ENCODE measurements around the gene LPP. TPM values are rescaled to one million over a fixed set of nuclear protein-coding genes. Genes with fewer than 3 reads are reported as not detected.

LPP gene
- total RNA-seq, 4 donors from 2014 or later: 207 to 592 (median 406) TPM

DNA sequence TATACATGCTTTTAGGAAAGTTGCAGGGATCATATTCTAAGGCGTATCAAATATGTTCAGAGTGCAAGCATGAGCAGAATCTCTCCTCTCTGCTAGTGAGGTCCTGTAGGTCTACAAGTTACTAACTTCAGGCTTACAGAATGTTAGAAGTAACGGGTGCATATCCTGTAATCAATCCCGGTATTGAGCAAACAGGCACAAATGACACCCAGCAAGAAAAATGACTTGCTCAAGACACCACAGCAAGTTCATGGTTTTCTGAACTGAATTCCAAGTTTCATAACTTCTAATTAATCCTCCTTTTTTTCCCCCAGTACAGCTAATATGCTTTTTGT lies 663.9 kb downstream of the LPP start:
- WGBS, 2 donors (ENCODE audit: low coverage in 1 of 2): 67 to 72% methylated on average over 2 to 3 of the region's 3 CpGs
- no peak overlapping the region for H3K27ac ChIP-seq
- DNase-seq: no peak
- TF ChIP-seq EP300 (IDR thresholded peaks at IDR 0.05; ENCODE audit: low read depth): no peak
- TF ChIP-seq POLR2A (IDR thresholded peaks at IDR 0.05): no peak
- no peak for TF ChIP-seq POLR2AphosphoS5 (IDR thresholded peaks at IDR 0.05)
- TF ChIP-seq, protein P1, sequence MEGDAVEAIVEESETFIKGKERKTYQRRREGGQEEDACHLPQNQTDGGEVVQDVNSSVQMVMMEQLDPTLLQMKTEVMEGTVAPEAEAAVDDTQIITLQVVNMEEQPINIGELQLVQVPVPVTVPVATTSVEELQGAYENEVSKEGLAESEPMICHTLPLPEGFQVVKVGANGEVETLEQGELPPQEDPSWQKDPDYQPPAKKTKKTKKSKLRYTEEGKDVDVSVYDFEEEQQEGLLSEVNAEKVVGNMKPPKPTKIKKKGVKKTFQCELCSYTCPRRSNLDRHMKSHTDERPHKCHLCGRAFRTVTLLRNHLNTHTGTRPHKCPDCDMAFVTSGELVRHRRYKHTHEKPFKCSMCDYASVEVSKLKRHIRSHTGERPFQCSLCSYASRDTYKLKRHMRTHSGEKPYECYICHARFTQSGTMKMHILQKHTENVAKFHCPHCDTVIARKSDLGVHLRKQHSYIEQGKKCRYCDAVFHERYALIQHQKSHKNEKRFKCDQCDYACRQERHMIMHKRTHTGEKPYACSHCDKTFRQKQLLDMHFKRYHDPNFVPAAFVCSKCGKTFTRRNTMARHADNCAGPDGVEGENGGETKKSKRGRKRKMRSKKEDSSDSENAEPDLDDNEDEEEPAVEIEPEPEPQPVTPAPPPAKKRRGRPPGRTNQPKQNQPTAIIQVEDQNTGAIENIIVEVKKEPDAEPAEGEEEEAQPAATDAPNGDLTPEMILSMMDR (IDR thresholded peaks at IDR 0.05): no peak
- in situ Hi-C loops (cut with MboI; ENCODE audit: low pct_ligation_motif_present in 1 of 4, low pct_unique_long_range_greater_than_20kb in 1 of 4, low sequenced_read_pairs in 3 of 4): no loop called here
- no peaks in the 10 kb centered on the region for H3K27me3 ChIP-seq
- H3K36me3 ChIP-seq: no peaks in the 10 kb centered on the region
- H3K9me3 ChIP-seq: no peaks in the 10 kb centered on the region
- intact Hi-C loops (cut with DNase I; ENCODE audit: low total_unique reads): no loop called here
- peaks cover 3 to 28% (median 17%) of the 10 kb centered on the region in 4 donors for H3K4me1 ChIP-seq
- no peak overlapping the region for H3K4me3 ChIP-seq

DNA sequence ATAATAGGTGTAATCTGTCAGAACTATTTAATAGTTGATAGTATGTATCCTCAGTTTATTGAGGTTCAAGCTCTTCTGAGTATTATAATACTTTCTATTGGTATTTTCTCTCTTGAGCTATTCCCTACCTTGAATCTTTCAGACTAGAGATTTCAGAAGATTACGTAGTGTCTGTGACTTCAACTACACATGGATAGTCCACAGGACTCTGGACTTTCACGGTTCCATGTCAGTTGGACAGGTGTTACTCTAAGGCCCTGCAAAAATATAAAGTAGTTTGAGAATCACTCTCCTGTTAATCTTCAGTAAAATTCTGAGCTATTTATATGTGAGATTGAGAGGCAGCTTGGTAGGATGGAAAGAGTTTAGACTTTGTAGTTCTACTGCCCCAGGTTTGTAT lies 664.3 kb downstream of the LPP start:
- H3K4me3 ChIP-seq: no peak overlapping the region
- H3K27me3 ChIP-seq: no peaks in the 10 kb centered on the region
- WGBS, 2 donors (ENCODE audit: low coverage in 1 of 2): 91 to 96% methylated on average over 2 of the region's 2 CpGs
- no peak overlapping the region for H3K27ac ChIP-seq
- H3K4me1 ChIP-seq: peaks cover 3 to 31% (median 19%) of the 10 kb centered on the region in 4 donors
- H3K36me3 ChIP-seq: no peaks in the 10 kb centered on the region
- no peaks in the 10 kb centered on the region for H3K9me3 ChIP-seq
- intact Hi-C loops (cut with DNase I; ENCODE audit: low total_unique reads): no loop called here
- no peak for DNase-seq
- TF ChIP-seq EP300 (IDR thresholded peaks at IDR 0.05; ENCODE audit: low read depth) (no peak), POLR2A (IDR thresholded peaks at IDR 0.05) (no peak), POLR2AphosphoS5 (IDR thresholded peaks at IDR 0.05) (no peak)
- in situ Hi-C loops (cut with MboI; ENCODE audit: low pct_ligation_motif_present in 1 of 4, low pct_unique_long_range_greater_than_20kb in 1 of 4, low sequenced_read_pairs in 3 of 4): no loop called here

DNA sequence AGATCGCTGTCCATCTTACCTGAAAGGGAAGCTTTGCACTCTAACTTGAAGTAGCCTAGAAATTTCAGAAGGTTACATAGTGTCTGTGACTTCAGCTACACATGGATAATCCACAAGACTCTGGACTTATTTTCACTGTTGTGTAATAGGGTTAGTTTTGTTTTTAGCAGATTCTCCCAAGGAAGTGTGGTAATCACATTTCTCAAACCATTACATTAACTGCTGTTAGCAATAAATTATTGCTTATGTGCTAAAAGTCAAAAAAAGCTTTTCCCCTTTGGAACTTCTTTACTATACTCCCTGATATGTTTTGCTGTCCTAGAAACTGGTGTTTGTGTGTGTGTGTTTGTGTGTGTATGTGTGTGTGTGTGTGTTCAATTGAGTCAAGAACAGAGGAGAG lies 666.0 kb downstream of the LPP start:
- TF ChIP-seq, protein P1 (IDR thresholded peaks at IDR 0.05): no peak
- TF ChIP-seq POLR2AphosphoS5 (IDR thresholded peaks at IDR 0.05) (peak in 1 of 3 donors; percentile 27), POLR2A (IDR thresholded peaks at IDR 0.05) (no peak)
- DNase-seq: no peak
- in situ Hi-C loops (cut with MboI; ENCODE audit: low pct_ligation_motif_present in 1 of 4, low pct_unique_long_range_greater_than_20kb in 1 of 4, low sequenced_read_pairs in 3 of 4): no loop called here

DNA sequence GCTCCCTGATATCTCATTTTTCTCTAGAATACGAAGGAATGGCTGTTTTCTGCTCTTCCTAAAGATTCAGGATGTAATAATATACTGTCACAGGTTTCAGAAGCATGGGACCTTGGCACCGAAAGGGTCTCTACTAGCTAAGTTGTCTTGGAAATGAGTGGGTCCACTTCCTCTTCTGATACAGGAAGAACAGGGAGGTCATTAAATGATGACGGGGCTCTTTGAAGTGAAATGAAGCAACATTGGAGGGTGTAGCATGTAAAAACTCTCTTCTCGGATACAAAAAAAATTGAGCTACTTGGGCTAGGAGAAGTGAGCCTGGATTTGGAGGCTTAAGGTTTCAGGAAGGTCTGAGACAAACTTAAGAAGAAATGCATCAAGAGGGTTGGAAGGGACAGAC lies 668.0 kb downstream of the LPP start:
- Histone ChIP-seq H3K27me3 (no peaks in the 10 kb centered on the region), H3K4me3 (no peak overlapping the region), H3K36me3 (no peaks in the 10 kb centered on the region), H3K27ac (no peak overlapping the region), H3K9me3 (no peaks in the 10 kb centered on the region), H3K4me1 (peaks cover 2 to 31% (median 18%) of the 10 kb centered on the region in 4 donors)
- in situ Hi-C loops (cut with MboI; ENCODE audit: low pct_ligation_motif_present in 1 of 4, low pct_unique_long_range_greater_than_20kb in 1 of 4, low sequenced_read_pairs in 3 of 4): no loop called here
- intact Hi-C loops (cut with DNase I; ENCODE audit: low total_unique reads): no loop called here
- no peak for DNase-seq
- 87 to 89% methylated on average over 4 of the region's 4 CpGs for WGBS, 2 donors (ENCODE audit: low coverage in 1 of 2)
- TF ChIP-seq POLR2A (IDR thresholded peaks at IDR 0.05) (no peak), POLR2AphosphoS5 (IDR thresholded peaks at IDR 0.05) (no peak), EP300 (IDR thresholded peaks at IDR 0.05; ENCODE audit: low read depth) (no peak)
- TF ChIP-seq, protein P1 (IDR thresholded peaks at IDR 0.05): no peak

More for the DNA sequence above, 666.0 kb downstream of the LPP start:
- Histone ChIP-seq H3K4me3 (no peak overlapping the region), H3K27me3 (no peaks in the 10 kb centered on the region), H3K4me1 (peaks cover 3 to 37% (median 23%) of the 10 kb centered on the region in 4 donors), H3K36me3 (no peaks in the 10 kb centered on the region), H3K9me3 (no peaks in the 10 kb centered on the region), H3K27ac (peak overlapping the region in 1 of 4 donors; percentile 34)
- intact Hi-C loops (cut with DNase I; ENCODE audit: low total_unique reads): no loop called here
- 100% methylated on average over 1 of the region's 1 CpG; no CpG with 5 or more reads in 1 of the 2 donors for WGBS, 2 donors (ENCODE audit: low coverage in 1 of 2)

DNA sequence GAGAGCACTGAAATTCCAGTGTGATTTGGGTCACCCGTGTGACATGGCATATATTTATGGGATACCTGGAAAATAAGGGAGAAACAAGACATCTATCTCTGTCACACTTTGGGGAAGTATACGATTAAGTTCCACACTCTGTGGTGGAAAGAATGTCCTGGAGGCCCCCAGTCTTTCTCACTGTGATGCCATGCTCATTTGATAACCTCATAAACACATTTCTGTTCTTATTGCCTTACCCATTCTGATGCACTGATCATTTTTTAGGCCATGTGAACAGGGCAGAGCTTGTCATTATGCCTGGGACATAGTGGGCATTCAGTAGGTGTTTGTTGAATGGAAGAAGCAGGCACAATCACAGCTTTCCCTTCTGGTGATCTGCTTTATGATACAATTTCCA lies 668.5 kb downstream of the LPP start:
- no peaks in the 10 kb centered on the region for H3K27me3 ChIP-seq
- H3K4me1 ChIP-seq: peaks cover 0 to 30% (median 14%) of the 10 kb centered on the region in 4 donors
- in situ Hi-C loops (cut with MboI; ENCODE audit: low pct_ligation_motif_present in 1 of 4, low pct_unique_long_range_greater_than_20kb in 1 of 4, low sequenced_read_pairs in 3 of 4) (no loop called here), intact Hi-C loops (cut with DNase I; ENCODE audit: low total_unique reads) (no loop called here)
- WGBS, 2 donors (ENCODE audit: low coverage in 1 of 2): 77 to 79% methylated on average over 2 of the region's 2 CpGs
- DNase-seq: no peak
- no peak overlapping the region for H3K27ac ChIP-seq
- no peaks in the 10 kb centered on the region for H3K9me3 ChIP-seq
- H3K36me3 ChIP-seq: no peaks in the 10 kb centered on the region
- TF ChIP-seq POLR2AphosphoS5 (IDR thresholded peaks at IDR 0.05) (no peak), POLR2A (IDR thresholded peaks at IDR 0.05) (no peak), EP300 (IDR thresholded peaks at IDR 0.05; ENCODE audit: low read depth) (no peak)
- no peak overlapping the region for H3K4me3 ChIP-seq
